ENCODE results near the gene TMEM14A.

TMEM14A gene

DNA sequence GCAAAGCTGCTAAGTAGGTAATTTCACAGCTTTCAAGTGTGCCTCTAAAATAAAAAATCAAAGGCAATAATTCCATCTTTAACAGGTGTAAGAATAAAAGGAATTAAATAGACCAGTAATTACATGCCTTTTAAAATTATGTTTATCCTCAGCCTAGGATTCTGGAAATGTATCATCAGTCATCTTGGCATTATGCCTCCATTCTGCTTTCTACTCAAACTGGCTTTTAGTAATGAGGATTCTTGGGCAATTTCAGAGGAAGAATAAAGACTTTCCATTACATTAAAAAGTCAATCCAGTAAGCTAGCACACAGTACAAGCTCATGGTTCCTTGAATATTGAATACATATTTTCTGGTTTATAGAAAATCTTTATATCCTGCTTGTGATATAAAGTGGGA lies 47.6 kb downstream of the TMEM14A start:
- Histone ChIP-seq H2AFZ (ENCODE audit: low read depth, low read length) (no peak overlapping the region), H3K27me3 (ENCODE audit: low read depth, low read length) (no peaks in the 10 kb centered on the region), H3K9me3 (ENCODE audit: insufficient read depth, low read length) (no peaks in the 10 kb centered on the region), H3K36me3 (replicated peaks; ENCODE audit: low read depth, low read length) (no peaks in the 10 kb centered on the region), H4K20me1 (ENCODE audit: insufficient read depth, low read length) (no peaks in the 10 kb centered on the region), H3K4me3 (ENCODE audit: low read length) (no peak overlapping the region), H3K4me1 (ENCODE audit: low read length) (no peaks in the 10 kb centered on the region), H3K9ac (ENCODE audit: low read length) (no peak overlapping the region), H3K27ac (ENCODE audit: low read length) (no peak overlapping the region), H3K4me2 (ENCODE audit: low read length) (no peak overlapping the region), H3K79me2 (ENCODE audit: low read length) (no peaks in the 10 kb centered on the region)
- TF ChIP-seq, protein P1, sequence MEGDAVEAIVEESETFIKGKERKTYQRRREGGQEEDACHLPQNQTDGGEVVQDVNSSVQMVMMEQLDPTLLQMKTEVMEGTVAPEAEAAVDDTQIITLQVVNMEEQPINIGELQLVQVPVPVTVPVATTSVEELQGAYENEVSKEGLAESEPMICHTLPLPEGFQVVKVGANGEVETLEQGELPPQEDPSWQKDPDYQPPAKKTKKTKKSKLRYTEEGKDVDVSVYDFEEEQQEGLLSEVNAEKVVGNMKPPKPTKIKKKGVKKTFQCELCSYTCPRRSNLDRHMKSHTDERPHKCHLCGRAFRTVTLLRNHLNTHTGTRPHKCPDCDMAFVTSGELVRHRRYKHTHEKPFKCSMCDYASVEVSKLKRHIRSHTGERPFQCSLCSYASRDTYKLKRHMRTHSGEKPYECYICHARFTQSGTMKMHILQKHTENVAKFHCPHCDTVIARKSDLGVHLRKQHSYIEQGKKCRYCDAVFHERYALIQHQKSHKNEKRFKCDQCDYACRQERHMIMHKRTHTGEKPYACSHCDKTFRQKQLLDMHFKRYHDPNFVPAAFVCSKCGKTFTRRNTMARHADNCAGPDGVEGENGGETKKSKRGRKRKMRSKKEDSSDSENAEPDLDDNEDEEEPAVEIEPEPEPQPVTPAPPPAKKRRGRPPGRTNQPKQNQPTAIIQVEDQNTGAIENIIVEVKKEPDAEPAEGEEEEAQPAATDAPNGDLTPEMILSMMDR (IDR thresholded peaks at IDR 0.05; ENCODE audit: low read depth, low read length), result no peak
- TF ChIP-seq EZH2phosphoT487 (IDR thresholded peaks at IDR 0.05; ENCODE audit: low read depth), result no peak

DNA sequence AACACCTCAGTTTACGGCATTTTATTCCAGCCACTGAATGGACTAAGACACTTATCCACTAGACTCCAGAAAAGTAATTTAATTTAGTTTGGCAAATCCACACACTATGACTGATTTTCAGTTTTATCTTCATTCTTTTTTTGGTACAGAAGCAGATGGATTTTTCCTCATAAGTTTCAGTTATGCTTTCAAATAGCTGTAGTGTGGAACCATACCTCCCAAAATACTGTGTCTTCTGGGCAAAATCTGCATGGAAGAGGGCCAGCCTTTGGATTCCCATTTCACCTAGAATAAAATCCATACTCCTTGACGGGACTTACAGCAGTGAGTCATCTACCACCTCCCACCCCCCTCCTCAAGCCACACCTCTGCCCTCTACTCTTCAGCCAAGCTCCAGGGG lies 49.4 kb downstream of the TMEM14A start:
- Histone ChIP-seq H3K4me1 (ENCODE audit: low read length) (peaks cover 13% of the 10 kb centered on the region), H3K79me2 (ENCODE audit: low read length) (no peaks in the 10 kb centered on the region), H3K4me3 (ENCODE audit: low read length) (no peak overlapping the region), H3K36me3 (replicated peaks; ENCODE audit: low read depth, low read length) (no peaks in the 10 kb centered on the region), H3K27me3 (ENCODE audit: low read depth, low read length) (no peaks in the 10 kb centered on the region), H4K20me1 (ENCODE audit: insufficient read depth, low read length) (no peaks in the 10 kb centered on the region), H3K27ac (ENCODE audit: low read length) (no peak overlapping the region), H2AFZ (ENCODE audit: low read depth, low read length) (no peak overlapping the region), H3K9me3 (ENCODE audit: insufficient read depth, low read length) (no peaks in the 10 kb centered on the region), H3K4me2 (ENCODE audit: low read length) (no peak overlapping the region), H3K9ac (ENCODE audit: low read length) (no peak overlapping the region)
- no peak for TF ChIP-seq EZH2phosphoT487 (IDR thresholded peaks at IDR 0.05; ENCODE audit: low read depth)
- TF ChIP-seq, protein P1 (IDR thresholded peaks at IDR 0.05; ENCODE audit: low read depth, low read length), result no peak

DNA sequence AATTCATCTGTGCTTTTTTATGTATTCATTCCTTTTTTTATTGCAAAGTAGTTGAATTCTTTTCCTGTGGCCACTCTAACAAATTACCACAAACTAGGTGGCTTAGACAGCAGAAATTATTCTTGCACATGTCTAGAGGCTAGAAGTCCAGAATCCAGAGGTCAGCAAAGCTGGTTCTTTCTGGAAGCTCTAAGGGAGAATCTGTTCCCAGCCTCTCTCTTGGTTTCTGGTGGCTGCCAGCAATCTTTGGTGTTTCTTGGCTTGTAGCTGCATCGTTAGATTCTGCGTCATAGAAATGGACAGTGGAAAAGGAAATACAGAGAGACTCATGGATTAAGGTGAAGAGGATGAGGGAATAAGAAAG lies 53.1 kb downstream of the TMEM14A start:
- no peaks in the 10 kb centered on the region for H3K27me3 ChIP-seq (ENCODE audit: low read depth, low read length)
- H3K9me3 ChIP-seq (ENCODE audit: insufficient read depth, low read length), result no peaks in the 10 kb centered on the region
- H3K4me3 ChIP-seq (ENCODE audit: low read length), result no peak overlapping the region
- H3K4me1 ChIP-seq (ENCODE audit: low read length), result peaks cover 13% of the 10 kb centered on the region
- H3K79me2 ChIP-seq (ENCODE audit: low read length), result no peaks in the 10 kb centered on the region
- no peaks in the 10 kb centered on the region for H4K20me1 ChIP-seq (ENCODE audit: insufficient read depth, low read length)
- no peak overlapping the region for H3K9ac ChIP-seq (ENCODE audit: low read length)
- H3K4me2 ChIP-seq (ENCODE audit: low read length), result peak overlapping the region; percentile 83
- no peaks in the 10 kb centered on the region for H3K36me3 ChIP-seq (replicated peaks; ENCODE audit: low read depth, low read length)
- no peak overlapping the region for H3K27ac ChIP-seq (ENCODE audit: low read length)
- H2AFZ ChIP-seq (ENCODE audit: low read depth, low read length), result peak overlapping the region; percentile 64
- no peak for TF ChIP-seq EZH2phosphoT487 (IDR thresholded peaks at IDR 0.05; ENCODE audit: low read depth)
- TF ChIP-seq, protein P1 (IDR thresholded peaks at IDR 0.05; ENCODE audit: low read depth, low read length), result no peak

DNA sequence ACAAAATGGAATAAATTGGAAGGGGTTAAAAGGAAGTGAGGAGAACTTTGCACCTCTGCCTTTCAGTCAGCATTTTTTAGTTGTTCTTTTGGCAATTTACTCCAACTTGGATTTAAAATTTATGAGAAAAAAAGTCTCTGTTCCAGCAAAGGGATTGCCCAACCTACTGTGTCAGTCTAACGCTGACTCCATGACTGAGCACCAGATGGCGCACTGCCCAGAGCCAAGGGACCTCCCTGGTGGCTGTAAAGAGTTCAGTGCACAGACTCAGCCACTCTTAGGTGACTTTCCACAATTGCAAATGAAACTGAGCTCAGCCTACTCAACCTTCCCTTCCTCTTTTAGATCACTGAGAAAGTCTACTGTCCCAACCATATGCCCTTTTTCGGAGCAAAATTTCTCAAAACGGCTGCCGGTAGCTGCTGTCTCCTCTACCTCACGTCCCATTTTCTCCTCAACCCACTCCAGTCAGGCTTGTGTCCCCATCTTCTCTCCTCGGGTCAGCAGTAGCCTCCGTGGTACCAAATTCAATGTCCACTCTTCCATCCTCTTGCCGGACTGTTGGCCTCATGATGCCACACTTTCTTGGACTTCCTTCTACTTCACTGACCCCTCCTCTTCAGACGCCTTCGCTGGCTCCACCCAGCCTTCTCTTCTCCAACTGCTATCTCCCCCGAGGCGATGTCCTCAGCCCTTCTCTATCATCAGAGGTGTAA lies 53.7 kb downstream of the TMEM14A start:
- no peaks in the 10 kb centered on the region for H3K27me3 ChIP-seq (ENCODE audit: low read depth, low read length)
- H3K4me2 ChIP-seq (ENCODE audit: low read length), result peak overlapping the region; percentile 83
- H2AFZ ChIP-seq (ENCODE audit: low read depth, low read length), result peak overlapping the region; percentile 97
- no peaks in the 10 kb centered on the region for H4K20me1 ChIP-seq (ENCODE audit: insufficient read depth, low read length)
- peaks cover 13% of the 10 kb centered on the region for H3K4me1 ChIP-seq (ENCODE audit: low read length)
- no peaks in the 10 kb centered on the region for H3K9me3 ChIP-seq (ENCODE audit: insufficient read depth, low read length)
- no peaks in the 10 kb centered on the region for H3K36me3 ChIP-seq (replicated peaks; ENCODE audit: low read depth, low read length)
- H3K79me2 ChIP-seq (ENCODE audit: low read length), result no peaks in the 10 kb centered on the region
- no peak for TF ChIP-seq EZH2phosphoT487 (IDR thresholded peaks at IDR 0.05; ENCODE audit: low read depth)
- TF ChIP-seq, protein P1 (IDR thresholded peaks at IDR 0.05; ENCODE audit: low read depth, low read length), result peak; percentile 98
- peak overlapping the region; percentile 66 for H3K4me3 ChIP-seq (ENCODE audit: low read length)
- H3K27ac ChIP-seq (ENCODE audit: low read length), result peak overlapping the region; percentile 52
- peak overlapping the region; percentile 54 for H3K9ac ChIP-seq (ENCODE audit: low read length)

Data from OCI-LY3 (cell line).